WI38 (cell line): Measurements from ENCODE around the gene AGRN.

Source experiments
- H3K4me3 ChIP-seq: 2 replicates; pipeline ENCODE4 v1.5.1; 2011; ENCODE audit warnings: low read depth, mild to moderate bottlenecking, control low read depth, low read length
- CTCF ChIP-seq: IDR thresholded peaks from 2 replicates; pipeline ENCODE4 v1.5.1; 2012; ENCODE audit warnings: low read depth, mild to moderate bottlenecking, control low read depth, low read length

AGRN gene

GRCh38 chr1:995665-996633 is 24.0 kb upstream of the AGRN start:
- no peak for TF ChIP-seq CTCF
- H3K4me3 ChIP-seq, result no peak overlapping the region

GRCh38 chr1:996851-997712 is 22.8 kb upstream of the AGRN start:
- no peak for TF ChIP-seq CTCF
- H3K4me3 ChIP-seq, result no peak overlapping the region

DNA sequence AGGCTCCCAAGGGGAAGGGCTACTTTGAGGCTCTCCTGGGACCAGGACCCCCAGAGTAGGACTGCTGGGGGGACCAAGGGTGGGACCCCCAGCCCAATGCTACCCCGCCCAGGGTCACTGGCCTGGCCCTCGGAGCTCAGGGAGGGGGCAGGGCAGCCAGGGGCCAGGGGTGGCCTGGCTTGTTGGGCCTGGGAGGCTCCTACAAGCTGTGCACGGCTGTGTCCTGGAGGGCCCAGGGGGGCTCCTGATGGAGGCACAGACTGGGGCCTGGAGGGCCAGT is 22.3 kb upstream of the AGRN start:
- TF ChIP-seq CTCF, result no peak
- H3K4me3 ChIP-seq, result no peak overlapping the region

GRCh38 chr1:997993-998744 is 21.8 kb upstream of the AGRN start:
- no peak for TF ChIP-seq CTCF
- no peak overlapping the region for H3K4me3 ChIP-seq

- no peak for TF ChIP-seq CTCF
- peak overlapping the region; percentile 65 for H3K4me3 ChIP-seq
Measured at GRCh38 chr1:998745-998994, 21.2 kb upstream of the AGRN start.

- no peak for TF ChIP-seq CTCF
- peak overlapping the region; percentile 65 for H3K4me3 ChIP-seq
Measured at GRCh38 chr1:998995-999724, 20.8 kb upstream of the AGRN start.
